Right lobe of liver (tissue), 4 donors: Measurements from ENCODE around the gene ASPSCR1.

ENCODE experiments used
- CTCF ChIP-seq, 4 donors: fragments of 200-600 bp in 3 of 4; fragments of 450-650 bp in 1 of 4; IDR thresholded peaks; one replicate each; pipeline versions ENCODE4 v1.5.1 to v1.8.0; 2016 to 2022; ENCODE audit warnings: antibody characterized with exemption in 4 of 4, mild to moderate bottlenecking in 2 of 4
- POLR2A ChIP-seq: fragments of 450-650 bp; IDR thresholded peaks from one replicate; pipeline ENCODE4 v1.6.1; 2017; ENCODE audit warnings: antibody characterized with exemption, mild to moderate bottlenecking
- donor health status: DM: no; HTN: no; CAD: no.
- donor health status: DM: no; HTN: no; CAD: no.
- donor health status: DM: no; HTN: yes; CAD: no.

GRCh38 chr17:82052638-82053059 is 75.2 kb downstream of the ASPSCR1 start:
- TF ChIP-seq CTCF (IDR thresholded peaks at IDR 0.05) (no peak), POLR2A (no peak)
